ENCODE measurements around the gene PSMG3. TPM values are rescaled to one million over a fixed set of nuclear protein-coding genes. Genes with fewer than 3 reads are reported as not detected.

The PSMG3 gene
- total RNA-seq, 3 donors from 2014 or later (not counting 1 experiment from before 2014, with no cell fraction given): 19.0 to 21.4 (median 20.5) TPM

DNA sequence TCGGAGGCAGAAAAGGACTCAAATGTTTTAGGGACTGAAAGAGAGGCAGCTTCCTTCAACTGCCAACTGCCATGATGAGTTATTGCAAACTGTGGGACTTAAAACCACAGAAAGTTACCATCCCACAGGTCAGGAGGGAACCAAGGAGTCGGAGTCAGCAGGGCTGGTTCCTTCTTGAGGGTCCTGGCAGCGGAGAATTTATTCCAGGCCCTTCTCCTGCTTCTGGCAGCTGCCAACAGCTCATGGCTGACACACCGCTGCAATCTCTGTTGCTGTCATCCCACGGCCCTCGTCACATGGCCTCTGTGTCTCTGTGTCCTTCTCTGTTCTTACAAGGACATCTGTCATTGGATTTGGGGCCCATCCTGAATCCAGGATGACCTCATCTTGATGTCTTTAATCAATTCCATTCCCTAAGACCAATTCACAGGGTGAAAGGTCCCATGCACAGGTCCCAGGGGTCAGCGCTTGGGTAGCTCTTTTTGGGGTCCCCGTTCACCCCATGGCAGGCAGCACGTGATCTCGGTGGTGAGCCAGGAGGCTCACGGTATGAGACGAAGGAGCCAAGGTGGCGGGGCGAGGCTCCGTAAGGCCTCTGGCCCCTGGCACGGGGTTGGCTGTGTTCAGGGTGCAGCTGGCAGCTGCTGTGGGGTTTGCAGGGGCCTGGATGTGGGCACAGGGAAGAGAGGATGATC is 27.4 kb upstream of the PSMG3 start:
- no peak overlapping the region for H3K27ac ChIP-seq (ENCODE audit: low read length)
- H3K27me3 ChIP-seq (ENCODE audit: control insufficient read depth, insufficient read depth, low read length): peaks cover 3% of the 10 kb centered on the region
- no peaks in the 10 kb centered on the region for H3K9me3 ChIP-seq (ENCODE audit: control insufficient read depth, insufficient read depth, low read length)
- no peak overlapping the region for H3K4me3 ChIP-seq (ENCODE audit: low read length)
- H3K4me1 Mint-ChIP-seq: no peaks in the 10 kb centered on the region
- peaks cover 12 to 17% of the 10 kb centered on the region in 2 donors for H3K27me3 Mint-ChIP-seq (ENCODE audit: low read depth in 2 of 2)
- peaks cover 4% of the 10 kb centered on the region for H3K4me1 ChIP-seq (ENCODE audit: control insufficient read depth, insufficient read depth, low read length)
- no peak overlapping the region for H3K4me3 Mint-ChIP-seq
- WGBS (ENCODE audit: insufficient coverage): 78% methylated on average over 16 of the region's 16 CpGs
- ATAC-seq (no peak), DNase-seq (no peak)
- H3K36me3 ChIP-seq (ENCODE audit: control insufficient read depth, insufficient read depth, low read length): no peaks in the 10 kb centered on the region
- H3K9me3 Mint-ChIP-seq: no peaks in the 10 kb centered on the region
- intact Hi-C loops (cut with micrococcal nuclease): no loop called here
- TF ChIP-seq, protein P1, sequence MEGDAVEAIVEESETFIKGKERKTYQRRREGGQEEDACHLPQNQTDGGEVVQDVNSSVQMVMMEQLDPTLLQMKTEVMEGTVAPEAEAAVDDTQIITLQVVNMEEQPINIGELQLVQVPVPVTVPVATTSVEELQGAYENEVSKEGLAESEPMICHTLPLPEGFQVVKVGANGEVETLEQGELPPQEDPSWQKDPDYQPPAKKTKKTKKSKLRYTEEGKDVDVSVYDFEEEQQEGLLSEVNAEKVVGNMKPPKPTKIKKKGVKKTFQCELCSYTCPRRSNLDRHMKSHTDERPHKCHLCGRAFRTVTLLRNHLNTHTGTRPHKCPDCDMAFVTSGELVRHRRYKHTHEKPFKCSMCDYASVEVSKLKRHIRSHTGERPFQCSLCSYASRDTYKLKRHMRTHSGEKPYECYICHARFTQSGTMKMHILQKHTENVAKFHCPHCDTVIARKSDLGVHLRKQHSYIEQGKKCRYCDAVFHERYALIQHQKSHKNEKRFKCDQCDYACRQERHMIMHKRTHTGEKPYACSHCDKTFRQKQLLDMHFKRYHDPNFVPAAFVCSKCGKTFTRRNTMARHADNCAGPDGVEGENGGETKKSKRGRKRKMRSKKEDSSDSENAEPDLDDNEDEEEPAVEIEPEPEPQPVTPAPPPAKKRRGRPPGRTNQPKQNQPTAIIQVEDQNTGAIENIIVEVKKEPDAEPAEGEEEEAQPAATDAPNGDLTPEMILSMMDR (IDR thresholded peaks at IDR 0.05): no peak
- H3K27ac Mint-ChIP-seq: no peak overlapping the region
- H3K36me3 Mint-ChIP-seq: no peaks in the 10 kb centered on the region

DNA sequence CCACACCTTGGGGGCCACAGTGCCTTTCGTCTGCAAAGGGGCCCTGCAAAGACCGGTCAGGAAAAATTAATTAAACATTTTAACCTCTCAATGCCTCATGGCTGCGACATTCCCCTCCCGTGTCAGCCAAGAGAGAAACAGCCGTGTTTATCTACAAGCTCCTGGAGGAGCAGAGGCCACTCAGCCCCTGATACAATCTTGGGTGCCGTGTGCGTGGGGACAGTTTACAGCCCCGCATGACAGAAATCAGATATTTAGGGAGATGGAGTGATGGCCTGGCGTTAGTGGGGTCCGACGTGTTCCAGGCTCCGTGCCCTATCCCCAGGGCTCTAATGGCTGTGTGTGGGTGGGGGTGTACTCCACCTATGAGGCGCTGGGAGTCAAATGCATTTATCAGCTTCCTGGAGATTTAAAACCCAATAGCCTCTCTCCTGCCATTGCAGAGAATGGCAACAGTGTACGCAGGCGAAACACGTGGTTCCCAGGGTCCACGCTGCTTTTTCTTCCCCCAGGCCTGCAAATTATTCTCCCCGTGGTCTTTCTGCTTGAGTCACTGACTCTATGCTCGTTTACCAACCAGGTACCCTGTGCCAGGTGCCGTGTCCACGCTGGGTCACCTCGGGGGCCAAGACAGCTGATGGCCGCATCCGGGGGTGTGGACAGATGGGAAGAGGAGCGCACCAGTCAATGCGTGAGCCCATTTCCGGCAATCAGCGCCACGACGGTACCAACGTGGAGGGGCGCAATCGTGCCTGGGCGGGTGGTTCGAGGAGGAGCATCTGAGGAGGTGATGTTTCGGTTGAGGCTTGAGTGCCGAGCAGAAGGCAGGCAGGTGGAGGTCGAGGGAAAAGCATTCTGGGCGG is 26.6 kb upstream of the PSMG3 start:
- no peak overlapping the region for H3K4me3 Mint-ChIP-seq
- WGBS (ENCODE audit: insufficient coverage): 91% methylated on average over 39 of the region's 39 CpGs

DNA sequence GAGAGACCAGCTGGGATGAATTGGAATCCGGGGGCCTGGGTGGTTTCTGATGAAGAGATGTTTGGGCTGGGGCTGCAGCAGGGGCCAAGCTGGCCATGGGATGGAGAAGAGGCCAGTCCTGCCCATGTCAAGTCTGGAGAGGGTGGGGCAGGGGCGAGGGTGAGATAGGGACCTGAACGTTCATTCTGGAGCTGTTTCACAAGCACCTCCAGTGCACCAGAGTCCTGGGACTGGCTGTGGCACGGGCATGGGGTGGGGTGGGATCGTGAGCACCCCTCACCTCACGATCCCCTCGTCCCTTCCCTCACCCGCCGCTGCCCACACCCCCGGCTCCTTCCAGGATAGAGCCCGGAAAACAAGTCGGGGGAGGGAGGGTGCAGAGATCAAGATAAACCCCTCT is 25.8 kb upstream of the PSMG3 start:
- Histone ChIP-seq H3K4me3 (ENCODE audit: low read length) (no peak overlapping the region), H3K27me3 (ENCODE audit: control insufficient read depth, insufficient read depth, low read length) (peaks cover 10% of the 10 kb centered on the region), H3K9me3 (ENCODE audit: control insufficient read depth, insufficient read depth, low read length) (no peaks in the 10 kb centered on the region), H3K36me3 (ENCODE audit: control insufficient read depth, insufficient read depth, low read length) (no peaks in the 10 kb centered on the region), H3K4me1 (ENCODE audit: control insufficient read depth, insufficient read depth, low read length) (peaks cover 14% of the 10 kb centered on the region), H3K27ac (ENCODE audit: low read length) (no peak overlapping the region)
- no peak overlapping the region for H3K4me3 Mint-ChIP-seq
- no peak for ATAC-seq
- intact Hi-C loops (cut with micrococcal nuclease): no loop called here
- no peaks in the 10 kb centered on the region for H3K9me3 Mint-ChIP-seq
- no peaks in the 10 kb centered on the region for H3K36me3 Mint-ChIP-seq
- WGBS (ENCODE audit: insufficient coverage): 85% methylated on average over 12 of the region's 12 CpGs
- peaks cover 5 to 9% of the 10 kb centered on the region in 2 donors for H3K4me1 Mint-ChIP-seq
- TF ChIP-seq, protein P1 (IDR thresholded peaks at IDR 0.05): no peak
- no peak for DNase-seq
- H3K27me3 Mint-ChIP-seq (ENCODE audit: low read depth in 2 of 2): peaks cover 26% of the 10 kb centered on the region in 2 donors
- no peak overlapping the region for H3K27ac Mint-ChIP-seq

More for the DNA sequence above, 26.6 kb upstream of the PSMG3 start:
- no peaks in the 10 kb centered on the region for H3K9me3 ChIP-seq (ENCODE audit: control insufficient read depth, insufficient read depth, low read length)
- H3K4me1 ChIP-seq (ENCODE audit: control insufficient read depth, insufficient read depth, low read length): peaks cover 12% of the 10 kb centered on the region
- DNase-seq (no peak), ATAC-seq (no peak)
- Mint-ChIP-seq H3K27ac (no peak overlapping the region), H3K4me1 (peaks cover 5 to 8% of the 10 kb centered on the region in 2 donors), H3K36me3 (no peaks in the 10 kb centered on the region), H3K27me3 (ENCODE audit: low read depth in 2 of 2) (peaks cover 18 to 25% of the 10 kb centered on the region in 2 donors), H3K9me3 (no peaks in the 10 kb centered on the region)
- TF ChIP-seq, protein P1 (IDR thresholded peaks at IDR 0.05): no peak
- no peaks in the 10 kb centered on the region for H3K36me3 ChIP-seq (ENCODE audit: control insufficient read depth, insufficient read depth, low read length)
- H3K27me3 ChIP-seq (ENCODE audit: control insufficient read depth, insufficient read depth, low read length): peaks cover 10% of the 10 kb centered on the region
- no peak overlapping the region for H3K4me3 ChIP-seq (ENCODE audit: low read length)
- intact Hi-C loops (cut with micrococcal nuclease): no loop called here
- H3K27ac ChIP-seq (ENCODE audit: low read length): no peak overlapping the region
